Lower lobe of right lung (tissue), 2 donors: Measurements from ENCODE around the gene DIP2C. TPM values are rescaled to one million over a fixed set of nuclear protein-coding genes. Genes with fewer than 3 reads are reported as not detected.

Experiments used
- ATAC-seq, 2 donors: fragments of 200-7000 bp; cut with Tn5 transposase; one replicate each; pipeline ENCODE4 v1.9.1; 2020 to 2022; ENCODE audit warnings: mild to moderate bottlenecking in 2 of 2, moderate library complexity in 2 of 2
- DNase-seq: peaks from one replicate; pipeline ENCODE4 v3.0.0-alpha.2; 2020
- H3K27ac ChIP-seq: fragments of 200-600 bp; one replicate; pipeline ENCODE4 v1.8.0; 2022
- H3K27me3 ChIP-seq: fragments of 200-600 bp; one replicate; pipeline ENCODE4 v1.8.0; 2022; ENCODE audit warnings: low read depth
- H3K36me3 ChIP-seq: fragments of 200-600 bp; one replicate; pipeline ENCODE4 v1.8.0; 2022; ENCODE audit warnings: mild to moderate bottlenecking
- H3K4me1 ChIP-seq: fragments of 200-600 bp; one replicate; pipeline ENCODE4 v1.8.0; 2022
- H3K4me3 ChIP-seq: fragments of 200-600 bp; one replicate; pipeline ENCODE4 v1.8.0; 2022; ENCODE audit warnings: mild to moderate bottlenecking
- H3K9me3 ChIP-seq: fragments of 200-600 bp; one replicate; pipeline ENCODE4 v1.8.0; 2022
- intact Hi-C: fragments of 100-400 bp; cut with DNase I; formaldehyde crosslinking; loops from one replicate; pipeline ENCODE4 v1.11.0; 2022
- total RNA-seq: library from RNA; stranded (reverse); fragmentation: NEBNext Ultra II Directional; extraction: Animal tissue kit (Norgen Biotek cat#: 25700); gene quantifications from one replicate; pipeline ENCODE4 v1.2.1, GENCODE V29; 2021
- TF ChIP-seq, protein P1 (sequence below): fragments of 200-600 bp; IDR thresholded peaks from one replicate; pipeline ENCODE4 v1.8.0; 2022; ENCODE audit warnings: antibody characterized with exemption, mild to moderate bottlenecking
- donor health status: DM: no; HTN: yes; CAD: no; lungs with severe emphysema.

The DIP2C gene
- total RNA-seq, 1 donor from 2014 or later, result 15.1 TPM

- H3K4me1 ChIP-seq, result no peaks in the 10 kb centered on the region
- no peaks in the 10 kb centered on the region for H3K27me3 ChIP-seq
- H3K4me3 ChIP-seq, result no peak overlapping the region
- H3K27ac ChIP-seq, result no peak overlapping the region
- ATAC-seq, result no peak
- DNase-seq, result no peak
- no peaks in the 10 kb centered on the region for H3K36me3 ChIP-seq
- intact Hi-C loops, result no loop called here
- H3K9me3 ChIP-seq, result no peaks in the 10 kb centered on the region
- TF ChIP-seq, protein P1, sequence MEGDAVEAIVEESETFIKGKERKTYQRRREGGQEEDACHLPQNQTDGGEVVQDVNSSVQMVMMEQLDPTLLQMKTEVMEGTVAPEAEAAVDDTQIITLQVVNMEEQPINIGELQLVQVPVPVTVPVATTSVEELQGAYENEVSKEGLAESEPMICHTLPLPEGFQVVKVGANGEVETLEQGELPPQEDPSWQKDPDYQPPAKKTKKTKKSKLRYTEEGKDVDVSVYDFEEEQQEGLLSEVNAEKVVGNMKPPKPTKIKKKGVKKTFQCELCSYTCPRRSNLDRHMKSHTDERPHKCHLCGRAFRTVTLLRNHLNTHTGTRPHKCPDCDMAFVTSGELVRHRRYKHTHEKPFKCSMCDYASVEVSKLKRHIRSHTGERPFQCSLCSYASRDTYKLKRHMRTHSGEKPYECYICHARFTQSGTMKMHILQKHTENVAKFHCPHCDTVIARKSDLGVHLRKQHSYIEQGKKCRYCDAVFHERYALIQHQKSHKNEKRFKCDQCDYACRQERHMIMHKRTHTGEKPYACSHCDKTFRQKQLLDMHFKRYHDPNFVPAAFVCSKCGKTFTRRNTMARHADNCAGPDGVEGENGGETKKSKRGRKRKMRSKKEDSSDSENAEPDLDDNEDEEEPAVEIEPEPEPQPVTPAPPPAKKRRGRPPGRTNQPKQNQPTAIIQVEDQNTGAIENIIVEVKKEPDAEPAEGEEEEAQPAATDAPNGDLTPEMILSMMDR, result no peak
These were observed 58.2 kb downstream of the DIP2C start for GRCh38 chr10:631266-631665.

DNA sequence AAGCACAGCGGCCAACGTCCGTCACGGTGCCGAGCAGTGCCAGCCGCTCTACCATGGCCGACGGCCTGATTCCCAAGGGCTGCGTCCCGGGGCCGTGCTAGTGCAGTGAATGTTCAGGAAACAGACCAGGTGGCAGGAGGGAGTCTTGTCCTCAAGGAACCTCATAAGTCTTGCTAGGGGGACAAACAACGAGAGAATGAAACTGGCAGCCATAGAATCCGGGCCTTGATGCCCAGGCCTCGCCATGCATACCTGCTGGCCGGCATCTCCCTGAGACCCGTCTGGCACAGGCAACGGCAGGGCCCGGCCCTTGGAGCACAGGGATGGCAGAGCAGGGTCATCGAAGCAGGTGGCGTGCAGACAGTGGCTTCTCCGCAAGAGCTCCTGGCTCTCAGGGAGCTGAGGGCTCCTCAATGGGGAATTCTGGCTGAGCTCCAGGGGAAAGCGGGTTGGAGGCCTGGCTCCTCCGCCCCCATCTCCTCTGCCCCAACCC is 58.8 kb downstream of the DIP2C start:
- TF ChIP-seq, protein P1, result no peak
- H3K9me3 ChIP-seq, result no peaks in the 10 kb centered on the region
- no peaks in the 10 kb centered on the region for H3K4me1 ChIP-seq
- H3K27ac ChIP-seq, result no peak overlapping the region
- intact Hi-C loops, result no loop called here
- H3K36me3 ChIP-seq, result no peaks in the 10 kb centered on the region
- peak; percentile 37 for DNase-seq
- no peaks in the 10 kb centered on the region for H3K27me3 ChIP-seq
- no peak for ATAC-seq
- no peak overlapping the region for H3K4me3 ChIP-seq

DNA sequence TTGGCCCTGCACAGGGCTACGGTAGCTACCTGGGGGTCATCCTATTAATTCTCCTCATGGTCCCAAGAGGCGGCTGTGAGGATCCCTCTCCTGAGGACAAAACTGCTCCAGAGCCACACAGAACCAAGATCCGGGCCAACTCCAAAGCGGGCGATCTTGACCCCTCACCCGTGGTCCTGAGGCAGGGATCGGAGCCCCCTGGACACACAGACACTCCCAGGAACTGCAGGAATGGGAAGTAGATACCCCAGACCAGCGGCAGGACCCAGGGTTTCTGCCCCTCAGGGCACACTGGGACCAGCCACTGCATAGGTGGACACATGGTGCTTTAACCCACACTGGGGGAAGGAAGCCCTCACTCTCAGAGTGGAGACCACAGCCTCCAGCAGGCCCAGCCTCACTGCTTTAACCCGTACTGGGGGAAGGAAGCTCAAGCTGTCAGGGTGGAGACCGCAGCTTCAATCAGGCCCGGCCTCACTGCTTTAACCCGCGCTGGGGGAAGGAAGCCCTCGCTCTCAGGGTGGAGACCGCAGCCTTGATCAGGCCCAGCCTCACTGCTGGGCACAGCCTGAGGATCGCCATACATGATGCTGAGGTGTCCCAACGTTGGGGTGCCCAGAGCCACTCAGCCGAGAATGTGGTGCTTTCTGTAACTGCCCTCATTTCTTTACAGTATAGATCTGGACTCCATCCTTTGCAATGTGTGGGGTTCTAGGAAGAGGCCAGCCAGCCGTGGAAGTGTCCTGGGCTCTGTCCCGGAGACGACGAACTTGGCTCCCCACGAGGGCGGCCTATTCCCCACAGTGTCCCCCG is 60.1 kb downstream of the DIP2C start:
- no peaks in the 10 kb centered on the region for H3K4me1 ChIP-seq
- no peaks in the 10 kb centered on the region for H3K27me3 ChIP-seq
- ATAC-seq (no peak), DNase-seq (peak; percentile 40)
- intact Hi-C loops, result no loop called here
- TF ChIP-seq, protein P1, result no peak
- no peaks in the 10 kb centered on the region for H3K36me3 ChIP-seq
- H3K9me3 ChIP-seq, result no peaks in the 10 kb centered on the region
- no peak overlapping the region for H3K27ac ChIP-seq
- H3K4me3 ChIP-seq, result no peak overlapping the region

DNA sequence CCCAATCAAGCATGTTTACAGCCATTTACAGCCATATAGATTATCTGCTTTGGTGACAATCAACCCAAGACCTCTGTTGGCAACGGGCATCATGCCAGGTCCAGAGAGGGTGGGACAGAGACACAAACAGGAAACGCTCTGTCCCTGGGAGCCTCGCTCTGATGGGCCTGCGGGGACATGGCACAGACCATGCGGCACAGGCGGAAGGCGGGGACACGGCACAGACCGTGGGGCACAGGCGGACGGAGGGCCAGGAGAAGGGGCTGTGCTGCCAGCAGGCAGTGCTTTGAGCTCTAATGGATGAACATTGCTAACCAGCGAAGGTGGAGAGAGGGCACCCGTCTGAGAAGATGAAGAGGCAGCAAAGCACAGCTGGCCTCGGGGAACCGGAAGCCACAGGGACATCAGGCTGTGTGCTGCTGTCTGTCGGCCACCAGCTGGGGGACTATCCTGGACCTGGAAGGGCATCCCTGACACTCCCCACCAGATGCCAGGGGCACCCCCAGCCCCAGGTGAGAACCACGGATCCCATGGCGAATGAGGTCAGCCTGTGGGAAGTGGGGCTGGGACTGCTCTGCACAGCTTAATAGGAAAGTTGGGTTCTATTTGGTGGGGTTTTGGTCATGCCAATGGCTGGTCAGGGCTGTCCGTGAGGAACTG is 61.0 kb downstream of the DIP2C start:
- DNase-seq (peak; percentile 46), ATAC-seq (no peak)
- Histone ChIP-seq H3K27ac (no peak overlapping the region), H3K9me3 (no peaks in the 10 kb centered on the region), H3K4me1 (no peaks in the 10 kb centered on the region), H3K4me3 (no peak overlapping the region), H3K36me3 (no peaks in the 10 kb centered on the region), H3K27me3 (no peaks in the 10 kb centered on the region)
- intact Hi-C loops, result no loop called here
- TF ChIP-seq, protein P1, result no peak

DNA sequence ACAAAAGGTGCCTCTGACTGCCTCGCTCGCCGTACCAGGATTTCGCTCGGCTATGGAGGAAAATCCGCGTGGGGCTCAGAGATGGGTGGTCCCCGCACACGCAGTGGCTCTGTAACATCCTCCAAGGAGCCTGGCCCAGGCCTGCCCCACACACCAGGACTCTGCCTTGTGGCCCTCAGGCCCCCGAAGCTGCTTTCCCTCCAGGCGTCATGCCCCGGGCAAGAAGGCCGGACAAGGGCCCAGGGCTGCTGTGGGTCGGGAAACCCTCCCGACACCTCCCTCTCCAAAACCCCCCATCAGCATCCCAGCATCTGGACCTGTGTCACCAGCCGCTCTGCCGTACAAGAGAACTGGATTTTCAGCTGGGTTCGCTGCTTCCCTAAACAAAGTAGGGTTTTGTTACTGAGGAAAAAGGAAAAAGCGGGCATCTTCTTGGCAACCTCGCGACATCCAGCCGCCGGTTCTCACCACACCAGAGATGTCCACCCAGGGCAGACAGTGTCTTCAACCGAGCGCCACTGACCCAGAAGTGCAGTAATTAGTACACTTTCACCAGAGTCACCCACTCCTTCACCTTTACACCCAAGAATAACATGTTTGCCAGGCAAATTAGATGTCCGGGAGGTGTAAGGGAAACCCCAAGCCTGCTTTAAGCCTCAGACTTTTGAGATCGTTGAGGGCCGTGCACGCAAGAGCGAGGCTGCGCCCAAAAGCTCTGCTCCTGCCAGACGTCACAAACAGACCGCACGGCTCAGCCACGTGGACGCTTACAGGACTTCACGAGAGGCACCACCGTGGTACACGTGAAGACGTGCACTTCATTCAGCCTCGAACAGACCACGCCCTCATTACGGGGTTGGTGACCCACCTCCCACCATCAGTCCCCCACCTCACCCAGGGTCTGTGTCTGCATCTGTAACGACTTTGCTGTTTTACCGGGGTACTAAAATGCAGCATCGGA is 62.2 kb downstream of the DIP2C start:
- H3K4me3 ChIP-seq, result no peak overlapping the region
- DNase-seq (peak; percentile 45), ATAC-seq (no peak)
- intact Hi-C loops, result no loop called here
- no peaks in the 10 kb centered on the region for H3K9me3 ChIP-seq
- H3K4me1 ChIP-seq, result peaks cover 6% of the 10 kb centered on the region
- H3K27ac ChIP-seq, result no peak overlapping the region
- TF ChIP-seq, protein P1, result no peak
- H3K36me3 ChIP-seq, result no peaks in the 10 kb centered on the region
- no peaks in the 10 kb centered on the region for H3K27me3 ChIP-seq
